Activated effector memory CD4-positive, alpha-beta T cell treated with Interleukin-2 at 50 U/mL for 16 hours (primary cell): Measurements from ENCODE around the gene CFAP54.

ENCODE experiments used
- DNase-seq: peaks from one replicate; pipeline ENCODE4 v3.0.0-alpha.2; 2020

CFAP54 gene

GRCh38 chr12:96769400-96769799 lies 280.0 kb downstream of the CFAP54 start:
- no peak for DNase-seq

GRCh38 chr12:96770219-96771102 lies 281.1 kb downstream of the CFAP54 start:
- no peak for DNase-seq

DNA sequence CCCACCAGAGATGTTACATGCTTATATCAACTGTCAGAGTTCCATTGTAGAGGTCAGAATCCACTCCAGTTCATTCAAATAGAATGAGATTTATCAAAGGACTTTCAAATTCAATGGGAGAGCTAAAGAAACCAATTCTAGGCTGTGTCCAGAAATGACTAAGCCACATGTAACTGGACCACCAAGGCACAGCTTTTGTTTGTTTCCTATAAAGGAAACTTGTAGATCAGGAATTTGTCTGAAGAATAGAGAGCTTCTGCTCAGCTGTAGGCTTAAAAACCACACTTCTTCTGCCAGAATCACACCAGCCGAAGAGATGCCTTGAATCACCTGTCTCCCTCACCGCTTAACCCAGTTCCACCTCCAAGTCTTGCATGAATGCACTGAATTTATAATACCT lies 283.7 kb downstream of the CFAP54 start:
- no peak for DNase-seq

- DNase-seq, result no peak
Observed at GRCh38 chr12:96774496-96775256, 285.3 kb downstream of the CFAP54 start.

DNA sequence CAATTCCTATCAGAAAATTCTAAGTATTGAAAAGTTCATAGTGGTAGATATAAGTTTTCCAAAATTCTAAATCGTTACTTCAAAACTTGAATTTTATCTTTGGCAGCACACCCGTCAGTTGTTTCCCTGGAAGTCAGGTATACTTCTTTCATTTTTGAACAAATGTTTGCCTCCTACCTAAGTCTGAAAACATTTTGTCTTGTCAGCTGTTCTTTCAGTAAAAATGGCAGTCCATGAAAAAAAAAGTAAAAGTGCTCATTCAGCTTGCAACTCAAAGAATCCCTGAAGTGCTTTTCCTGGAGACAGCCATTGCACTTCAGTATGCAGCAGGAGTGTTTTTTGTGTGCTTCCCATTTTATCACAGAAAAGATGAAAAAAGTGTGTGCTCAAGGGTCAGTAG lies 287.5 kb downstream of the CFAP54 start:
- no peak for DNase-seq

DNA sequence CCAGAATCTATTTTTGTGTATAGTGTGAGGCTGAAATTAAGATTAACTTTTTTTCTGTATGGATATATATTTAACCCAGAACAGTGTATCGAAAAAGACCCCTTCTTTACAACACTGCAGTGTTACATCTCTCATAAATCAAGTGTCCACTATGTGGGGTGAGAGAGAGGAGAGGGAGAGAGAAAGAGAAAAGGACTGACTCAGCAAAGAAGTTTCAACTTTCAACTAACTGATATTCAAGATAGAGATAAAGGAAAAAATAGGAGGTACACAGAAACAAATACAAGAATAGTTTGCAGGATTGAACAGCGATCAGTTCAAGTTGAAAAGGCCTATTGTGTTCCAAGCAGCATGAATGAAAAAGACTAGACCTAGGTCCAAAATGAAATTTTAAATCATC lies 291.0 kb downstream of the CFAP54 start:
- DNase-seq, result no peak

DNA sequence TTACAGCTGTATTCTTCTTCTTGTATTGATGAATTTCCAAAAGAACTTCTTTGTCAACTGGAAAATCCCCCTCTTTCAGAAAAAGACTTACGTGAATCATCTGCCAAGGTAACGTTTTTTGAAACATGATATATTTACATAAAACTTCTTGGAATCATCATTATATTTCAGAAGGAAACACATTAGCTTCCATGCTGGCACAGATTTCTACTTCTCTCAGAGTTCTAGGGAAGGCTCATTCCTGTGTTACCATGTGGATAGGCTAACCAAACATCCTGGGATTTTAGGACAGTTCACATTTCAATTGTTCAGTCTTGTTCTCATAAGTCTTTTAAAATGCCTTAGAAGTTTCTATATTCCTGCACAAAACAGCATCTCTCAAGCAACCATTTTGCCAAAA lies 297.4 kb downstream of the CFAP54 start:
- DNase-seq, result no peak

DNA sequence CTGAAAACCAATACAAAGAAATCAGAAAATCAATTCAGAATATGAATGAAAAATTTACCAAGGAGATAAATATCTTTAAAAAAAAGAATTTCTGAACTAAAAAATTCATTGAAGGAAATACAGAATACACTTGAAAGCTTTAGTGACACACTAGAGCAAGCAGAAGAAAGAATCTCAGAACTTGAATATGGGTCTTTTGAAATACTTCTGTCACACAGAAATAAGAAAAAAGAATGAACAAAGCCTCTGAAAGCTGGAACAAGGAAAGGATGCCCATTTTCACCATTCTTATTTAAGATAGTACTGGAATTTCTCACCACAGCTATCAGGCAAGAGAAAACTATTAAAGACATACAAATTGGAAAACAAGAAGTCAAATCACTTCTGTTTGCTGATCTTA lies 314.6 kb downstream of the CFAP54 start:
- no peak for DNase-seq

DNA sequence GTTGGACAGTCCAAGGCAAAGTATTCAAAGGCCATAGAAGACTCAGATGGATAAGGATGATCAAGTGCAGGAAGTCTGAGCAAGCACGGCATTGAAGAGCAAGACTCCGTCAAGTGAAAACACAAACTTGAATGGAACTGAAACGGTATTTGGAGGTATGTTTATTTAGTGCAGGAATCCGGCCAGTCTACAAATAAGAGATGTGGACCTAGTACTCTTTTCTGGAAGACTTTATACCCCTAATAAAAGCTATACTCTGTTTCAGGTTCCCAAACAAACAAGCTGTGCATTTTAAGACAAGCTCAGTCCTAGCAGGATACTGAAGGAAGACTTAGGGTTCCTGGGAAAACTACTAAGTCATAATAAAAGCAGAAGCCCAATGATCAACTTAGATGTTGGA lies 316.9 kb downstream of the CFAP54 start:
- no peak for DNase-seq

DNA sequence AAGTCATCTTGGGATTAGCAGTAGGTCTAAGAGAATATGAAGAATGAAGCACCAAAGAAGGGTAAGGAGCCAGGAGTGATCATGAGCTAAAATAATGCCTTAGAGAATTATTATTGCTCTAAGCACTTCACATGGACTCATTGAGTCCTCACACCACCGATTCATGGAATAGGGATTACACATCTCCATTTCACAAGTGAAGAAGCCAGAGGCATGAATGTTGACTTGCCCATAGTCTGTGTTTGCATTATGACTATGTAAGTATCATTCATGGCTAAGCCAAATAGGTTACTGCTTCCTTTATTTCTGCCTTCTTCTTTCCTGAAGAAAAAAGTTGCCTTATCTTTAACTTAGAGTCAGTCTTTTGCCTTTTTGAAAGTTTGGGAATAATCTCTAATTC lies 318.4 kb downstream of the CFAP54 start:
- DNase-seq, result no peak

DNA sequence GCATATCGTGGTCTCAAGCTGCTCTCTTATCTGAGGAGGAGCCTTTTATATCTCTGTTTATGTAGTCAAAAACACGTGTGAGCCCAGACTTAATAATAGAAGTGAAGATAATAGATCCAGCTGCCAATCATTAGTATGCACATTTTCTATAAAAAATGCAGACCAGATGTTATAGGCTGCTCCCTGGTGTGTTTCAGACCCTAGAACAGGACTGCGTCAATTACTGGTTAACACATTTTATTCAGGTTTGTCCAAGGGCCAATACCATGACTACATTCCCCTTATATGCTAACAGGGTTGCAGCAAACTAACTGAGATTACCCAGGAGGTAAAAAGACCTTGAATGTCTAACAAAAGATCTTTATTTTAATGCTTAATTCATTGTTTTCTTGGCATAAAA lies 319.2 kb downstream of the CFAP54 start:
- no peak for DNase-seq

DNA sequence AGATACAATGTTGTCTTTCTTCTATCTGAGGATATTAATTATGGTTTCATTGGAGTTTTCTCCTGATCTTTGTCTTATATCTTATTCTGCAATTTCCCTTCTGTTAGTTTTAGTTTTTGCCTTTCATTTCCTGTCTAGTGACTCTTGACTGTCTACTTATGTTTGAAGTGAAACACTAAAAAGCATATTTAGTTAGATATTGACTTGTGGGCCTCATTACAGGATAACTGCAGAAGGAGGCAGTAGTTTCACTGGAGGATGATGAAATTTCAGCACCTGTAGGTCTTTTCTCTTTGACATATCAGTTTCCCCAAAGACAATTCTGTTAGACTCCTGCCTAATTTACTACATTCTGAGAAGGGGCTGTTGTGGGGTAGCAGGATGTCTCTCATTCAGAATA lies 320.1 kb downstream of the CFAP54 start:
- no peak for DNase-seq

DNA sequence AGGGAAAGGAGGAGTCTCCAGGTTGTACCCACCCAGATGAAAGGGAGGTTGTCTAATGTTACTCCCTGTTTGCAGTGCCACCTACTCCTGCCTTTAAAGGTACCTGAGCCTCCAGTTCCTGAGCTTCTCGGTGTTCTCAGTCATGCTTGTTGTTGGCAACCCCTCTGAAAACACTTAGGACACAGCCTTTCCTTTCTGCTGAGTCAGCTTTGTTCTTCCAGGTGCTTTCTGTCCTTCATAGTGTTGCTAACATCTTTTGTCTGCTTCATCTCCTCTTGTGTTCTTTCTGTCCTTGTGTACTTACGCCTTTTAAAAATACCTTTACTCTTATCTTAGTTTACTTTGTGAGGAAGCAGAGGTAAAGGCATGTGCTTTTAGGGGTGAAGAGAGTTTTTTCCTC lies 320.7 kb downstream of the CFAP54 start:
- DNase-seq, result no peak

DNA sequence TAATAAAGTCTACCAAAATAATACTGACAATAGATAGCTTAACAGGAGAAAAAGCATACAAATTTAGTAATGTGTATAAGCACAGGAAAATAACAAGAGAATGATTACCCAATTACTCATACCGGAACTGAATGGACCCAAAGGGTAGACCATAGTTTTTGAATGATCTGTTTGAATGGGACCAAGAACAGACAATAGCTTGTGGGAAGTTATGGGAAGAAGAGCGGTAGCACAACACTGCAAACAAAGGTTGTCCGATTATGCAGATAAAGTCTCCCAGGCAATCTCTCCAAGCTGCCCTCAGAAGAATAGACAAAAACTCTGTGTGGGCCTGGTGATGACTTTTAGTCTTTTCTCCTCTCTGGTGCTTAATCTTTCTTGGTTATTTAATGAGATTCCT lies 321.1 kb downstream of the CFAP54 start:
- no peak for DNase-seq

DNA sequence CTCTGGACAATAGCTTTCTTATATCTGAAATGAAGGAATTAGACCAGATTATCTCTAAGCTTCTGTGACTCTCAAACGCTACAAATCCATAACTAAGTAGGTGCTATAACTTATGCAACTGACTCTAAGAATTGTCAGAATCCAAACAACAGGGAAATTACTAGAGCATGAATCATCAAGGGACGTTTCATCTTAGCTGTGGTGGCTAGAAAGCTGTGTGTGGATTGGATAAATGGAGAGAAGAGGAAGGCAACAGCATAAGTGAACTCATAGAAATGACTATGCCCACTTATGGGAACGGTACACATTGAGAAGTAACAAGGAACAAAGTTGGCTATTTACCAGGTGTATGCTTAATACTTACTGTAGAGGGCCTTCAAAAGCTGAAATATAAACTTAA lies 321.7 kb downstream of the CFAP54 start:
- no peak for DNase-seq

GRCh38 chr12:96812153-96812552 lies 322.8 kb downstream of the CFAP54 start:
- no peak for DNase-seq

DNA sequence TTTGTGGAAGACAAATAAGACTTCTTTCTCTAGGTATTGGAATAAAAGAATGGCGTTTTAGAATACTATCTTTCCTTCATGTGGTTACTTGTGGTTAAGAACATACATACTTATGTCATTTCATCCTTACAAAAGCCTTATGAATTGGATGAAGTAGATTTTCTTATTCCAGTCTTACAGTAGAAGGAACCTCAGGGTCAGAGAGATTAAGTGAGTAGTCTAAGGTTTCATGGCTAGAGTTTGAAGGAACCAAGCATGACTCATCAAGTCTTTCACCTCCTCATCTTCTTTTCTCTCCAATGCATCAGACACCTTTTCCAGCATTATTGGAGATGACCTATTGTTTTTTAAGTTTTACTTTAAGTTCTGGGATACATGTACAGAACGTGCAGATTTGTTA lies 324.8 kb downstream of the CFAP54 start:
- DNase-seq, result no peak

GRCh38 chr12:96821592-96821991 lies 332.2 kb downstream of the CFAP54 start:
- DNase-seq, result no peak

- DNase-seq, result no peak
Observed at GRCh38 chr12:96822641-96823040, 333.3 kb downstream of the CFAP54 start.

- DNase-seq, result no peak
Observed at GRCh38 chr12:96824074-96824837, 334.9 kb downstream of the CFAP54 start.

- no peak for DNase-seq
Observed at GRCh38 chr12:96824838-96825236, 335.5 kb downstream of the CFAP54 start.

DNA sequence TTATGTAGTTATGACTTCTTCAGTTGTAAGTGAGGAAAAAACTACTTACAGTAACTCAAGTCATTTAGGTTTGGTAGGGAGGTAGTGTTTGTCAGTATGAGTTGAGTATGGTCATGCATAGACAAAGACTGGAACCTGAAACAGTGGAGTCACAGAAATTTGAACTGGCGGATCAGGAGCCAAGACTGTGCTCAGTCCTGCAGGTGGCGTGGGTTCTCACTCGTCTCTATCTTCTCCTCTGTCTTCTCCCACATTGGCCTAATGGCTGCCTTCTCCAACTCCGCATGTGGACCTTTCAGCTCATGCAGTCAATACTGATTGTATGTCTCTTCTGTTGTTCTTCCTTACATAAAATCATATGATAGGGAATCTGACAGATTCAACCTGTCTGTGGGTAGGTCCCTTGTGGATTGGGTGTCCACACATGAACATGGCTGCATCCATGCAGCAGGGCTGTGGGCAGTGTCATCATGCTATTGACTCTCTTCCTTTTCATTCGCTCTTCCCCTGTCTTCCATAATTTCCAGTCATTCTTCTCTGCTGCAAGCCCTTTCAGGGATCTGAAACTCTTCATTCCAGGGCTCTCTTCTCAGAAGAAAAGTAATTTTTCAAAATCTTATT lies 338.9 kb downstream of the CFAP54 start:
- DNase-seq, result no peak

- no peak for DNase-seq
Observed at GRCh38 chr12:96829354-96829753, 340.0 kb downstream of the CFAP54 start.
